Measurements from ENCODE around the gene TNFSF8.

Gene TNFSF8

GRCh38 chr9:114910541-114910940, 19.9 kb downstream of the TNFSF8 start:
- no peak for DNase-seq (ENCODE audit: extremely low read depth, low read depth)
- TF ChIP-seq, protein P1, sequence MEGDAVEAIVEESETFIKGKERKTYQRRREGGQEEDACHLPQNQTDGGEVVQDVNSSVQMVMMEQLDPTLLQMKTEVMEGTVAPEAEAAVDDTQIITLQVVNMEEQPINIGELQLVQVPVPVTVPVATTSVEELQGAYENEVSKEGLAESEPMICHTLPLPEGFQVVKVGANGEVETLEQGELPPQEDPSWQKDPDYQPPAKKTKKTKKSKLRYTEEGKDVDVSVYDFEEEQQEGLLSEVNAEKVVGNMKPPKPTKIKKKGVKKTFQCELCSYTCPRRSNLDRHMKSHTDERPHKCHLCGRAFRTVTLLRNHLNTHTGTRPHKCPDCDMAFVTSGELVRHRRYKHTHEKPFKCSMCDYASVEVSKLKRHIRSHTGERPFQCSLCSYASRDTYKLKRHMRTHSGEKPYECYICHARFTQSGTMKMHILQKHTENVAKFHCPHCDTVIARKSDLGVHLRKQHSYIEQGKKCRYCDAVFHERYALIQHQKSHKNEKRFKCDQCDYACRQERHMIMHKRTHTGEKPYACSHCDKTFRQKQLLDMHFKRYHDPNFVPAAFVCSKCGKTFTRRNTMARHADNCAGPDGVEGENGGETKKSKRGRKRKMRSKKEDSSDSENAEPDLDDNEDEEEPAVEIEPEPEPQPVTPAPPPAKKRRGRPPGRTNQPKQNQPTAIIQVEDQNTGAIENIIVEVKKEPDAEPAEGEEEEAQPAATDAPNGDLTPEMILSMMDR (IDR thresholded peaks at IDR 0.05; ENCODE audit: low read depth, low read length, missing control alignments): no peak
- no peak overlapping the region for H3K4me3 ChIP-seq (replicated peaks; ENCODE audit: low read depth, low read length)

GRCh38 chr9:114909661-114910060, 20.7 kb downstream of the TNFSF8 start:
- no peak overlapping the region for H3K4me3 ChIP-seq (replicated peaks; ENCODE audit: low read depth, low read length)
- TF ChIP-seq, protein P1 (IDR thresholded peaks at IDR 0.05; ENCODE audit: low read depth, low read length, missing control alignments): no peak
- no peak for DNase-seq (ENCODE audit: extremely low read depth, low read depth)

- no peak for DNase-seq (ENCODE audit: extremely low read depth, low read depth)
- H3K4me3 ChIP-seq (replicated peaks; ENCODE audit: low read depth, low read length): no peak overlapping the region
- TF ChIP-seq, protein P1 (IDR thresholded peaks at IDR 0.05; ENCODE audit: low read depth, low read length, missing control alignments): no peak
Measured at GRCh38 chr9:114908805-114909448, 21.5 kb downstream of the TNFSF8 start.

GRCh38 chr9:114908104-114908622, 22.2 kb downstream of the TNFSF8 start:
- no peak overlapping the region for H3K4me3 ChIP-seq (replicated peaks; ENCODE audit: low read depth, low read length)
- TF ChIP-seq, protein P1 (IDR thresholded peaks at IDR 0.05; ENCODE audit: low read depth, low read length, missing control alignments): no peak
- no peak for DNase-seq (ENCODE audit: extremely low read depth, low read depth)

DNA sequence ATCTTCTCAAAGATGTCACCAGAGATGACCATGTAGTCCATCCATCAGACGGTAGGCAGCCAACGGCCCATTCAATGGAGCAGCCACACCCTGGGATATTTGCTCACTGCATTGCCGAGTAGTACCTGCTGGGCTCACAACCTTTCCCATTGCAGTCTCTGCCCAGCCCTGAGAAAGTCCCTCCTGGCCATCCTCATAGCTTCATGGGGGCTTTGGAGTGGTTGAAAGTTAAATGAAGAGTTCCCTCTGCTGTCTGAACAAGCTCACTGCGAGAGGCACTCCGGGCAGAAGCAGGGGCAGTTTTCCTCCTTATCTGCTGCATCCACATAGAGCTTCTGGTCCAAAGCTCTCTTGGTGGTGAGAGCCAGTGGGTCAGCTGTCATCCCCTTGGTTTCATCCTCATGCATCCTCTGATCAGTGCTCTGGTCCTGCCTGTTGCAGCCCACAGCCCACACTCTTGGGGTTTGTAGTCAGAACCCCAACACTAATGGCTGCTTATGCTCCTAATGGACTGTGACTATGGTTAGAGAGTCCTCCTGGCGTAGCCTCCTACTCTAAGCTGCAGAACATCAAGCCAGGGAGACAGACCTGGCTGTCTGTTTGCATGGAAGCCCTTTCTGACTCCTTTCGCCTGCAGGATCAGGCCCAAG, 23.3 kb downstream of the TNFSF8 start:
- DNase-seq (ENCODE audit: extremely low read depth, low read depth): no peak
- TF ChIP-seq, protein P1 (IDR thresholded peaks at IDR 0.05; ENCODE audit: low read depth, low read length, missing control alignments): peak; percentile 70
- H3K4me3 ChIP-seq (replicated peaks; ENCODE audit: low read depth, low read length): no peak overlapping the region

DNA sequence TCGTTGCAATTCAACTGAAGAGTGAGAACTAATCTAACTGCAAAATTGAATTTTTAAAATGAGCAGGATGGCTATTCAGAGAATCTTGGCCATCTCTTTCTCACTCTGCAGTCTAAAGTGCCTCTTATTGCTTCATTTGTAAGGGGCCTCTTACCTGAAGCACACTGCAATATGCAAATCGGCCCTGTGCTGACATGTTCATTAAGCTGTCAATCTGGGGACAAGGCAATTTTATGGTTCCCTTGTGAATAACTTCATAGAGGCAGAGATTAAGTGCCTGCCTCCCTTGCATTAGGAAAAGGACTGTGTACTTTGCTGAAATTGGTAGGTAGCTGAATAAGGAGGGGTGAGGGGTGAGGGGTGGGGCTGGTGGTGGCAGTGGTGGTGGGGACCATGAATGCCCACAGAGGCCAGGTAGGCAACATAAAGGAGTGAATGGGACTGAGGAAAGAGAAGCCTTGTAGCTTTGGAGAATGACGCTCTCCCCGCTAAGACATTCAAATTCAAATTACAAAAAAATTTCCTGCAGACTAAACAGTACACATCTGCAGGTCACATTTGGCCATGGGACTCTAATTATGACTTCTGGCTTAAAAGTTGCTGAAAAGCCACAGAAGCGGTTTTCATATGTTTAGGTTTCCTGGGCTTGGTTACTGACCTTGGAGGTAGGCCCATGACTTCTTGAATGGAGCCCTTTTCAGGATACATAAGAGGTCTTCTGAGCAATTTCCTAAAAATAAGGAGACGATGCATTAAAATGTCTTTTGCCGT, 25.0 kb downstream of the TNFSF8 start:
- DNase-seq (ENCODE audit: extremely low read depth, low read depth): no peak
- no peak overlapping the region for H3K4me3 ChIP-seq (replicated peaks; ENCODE audit: low read depth, low read length)
- TF ChIP-seq, protein P1 (IDR thresholded peaks at IDR 0.05; ENCODE audit: low read depth, low read length, missing control alignments): no peak
